Sigmoid colon (tissue), 7 donors: Measurements from ENCODE around the gene SLC25A33. TPM values are rescaled to one million over a fixed set of nuclear protein-coding genes. Genes with fewer than 3 reads are reported as not detected.
"Not testable (repeated sequence)": the region's sequence is repeated elsewhere in the genome, so short reads cannot be mapped to it uniquely, and the experiment has no call there.

ENCODE experiments used
- DNase-seq: peaks from one replicate; pipeline ENCODE4 v3.0.0-alpha.2; 2019
- H3K27ac ChIP-seq, 4 donors: fragments of 200-600 bp; sonication (generic); one replicate each; pipeline ENCODE4 v1.5.1; 2016 to 2019; ENCODE audit warnings: mild to moderate bottlenecking in 1 of 4
- H3K27me3 ChIP-seq, 3 donors: fragments of 200-600 bp; sonication (generic); one replicate each; pipeline ENCODE4 v1.5.1; 2019; ENCODE audit warnings: mild to moderate bottlenecking in 1 of 3
- H3K36me3 ChIP-seq, 4 donors: fragments of 200-600 bp; sonication (generic); one replicate each; pipeline ENCODE4 v1.5.1; 2016 to 2019
- H3K4me1 ChIP-seq, 4 donors: fragments of 200-600 bp; sonication (generic); one replicate each; pipeline ENCODE4 v1.5.1; 2017 to 2019
- H3K4me3 ChIP-seq, 4 donors: fragments of 200-600 bp; sonication (generic); one replicate each; pipeline ENCODE4 v1.5.1; 2017 to 2019; ENCODE audit warnings: mild to moderate bottlenecking in 2 of 4, moderate library complexity in 1 of 4
- H3K9me3 ChIP-seq, 4 donors: fragments of 200-600 bp in 3 of 4; sonication (generic) in 3 of 4; one replicate each; pipeline versions ENCODE4 v1.5.1 to v1.6.1; 2013 to 2019
- EP300 ChIP-seq, 4 donors: sonication (generic); formaldehyde crosslinking; IDR thresholded peaks; one replicate each; pipeline ENCODE4 v1.6.1; 2017; ENCODE audit warnings: antibody characterized with exemption in 4 of 4
- POLR2A ChIP-seq, 2 donors: fragments of 450-650 bp; IDR thresholded peaks; one replicate each; pipeline ENCODE4 v1.6.1; 2016; ENCODE audit warnings: antibody characterized with exemption in 2 of 2, mild to moderate bottlenecking in 2 of 2, moderate library complexity in 2 of 2
- POLR2AphosphoS5 ChIP-seq, 4 donors: sonication (generic); formaldehyde crosslinking; IDR thresholded peaks; one replicate each; pipeline ENCODE4 v1.6.1; 2017; ENCODE audit warnings: antibody characterized with exemption in 4 of 4
- WGBS, 2 donors: extraction: QIAGEN DNeasy Blood & Tissue Kit; methylation state at CpG; one replicate each; pipeline ENCODE4 v1.1.7; 2013; 5-methylcytosine and 5-hydroxymethylcytosine counted together
- intact Hi-C: fragments of 100-400 bp; cut with DNase I; formaldehyde crosslinking; loops from one replicate; pipeline ENCODE4 v1.15.1; 2023
- polyA plus RNA-seq, 3 donors: library from polyadenylated mRNA; stranded (reverse); fragments of 200-250 nt; gene quantifications; one replicate each; pipeline ENCODE4 v1.2.3, GENCODE V29; 2013
- total RNA-seq, 4 donors: library from RNA; depleted of rRNA; stranded (reverse); fragments of >200 nt; gene quantifications; one replicate each; pipeline ENCODE4 v1.1.0, GENCODE V29; 2016
- TF ChIP-seq, protein P1 (sequence below), 4 experiments: fragments of 450-650 bp in 3 of 4; fragments of 200-600 bp in 1 of 4; IDR thresholded peaks; one replicate each; pipeline ENCODE4 v1.5.1; 2016 to 2019; ENCODE audit warnings: antibody characterized with exemption in 4 of 4, mild to moderate bottlenecking in 3 of 4, moderate library complexity in 2 of 4
- donor health status: healthy with polysubstance abuse.
- donor health status: Bipolar disorder and iron deficiency.
- donor health status: healthy.

Gene SLC25A33
- total and polyA plus RNA-seq, 7 donors = 3.9 to 16.6 (median 6.7) TPM

DNA sequence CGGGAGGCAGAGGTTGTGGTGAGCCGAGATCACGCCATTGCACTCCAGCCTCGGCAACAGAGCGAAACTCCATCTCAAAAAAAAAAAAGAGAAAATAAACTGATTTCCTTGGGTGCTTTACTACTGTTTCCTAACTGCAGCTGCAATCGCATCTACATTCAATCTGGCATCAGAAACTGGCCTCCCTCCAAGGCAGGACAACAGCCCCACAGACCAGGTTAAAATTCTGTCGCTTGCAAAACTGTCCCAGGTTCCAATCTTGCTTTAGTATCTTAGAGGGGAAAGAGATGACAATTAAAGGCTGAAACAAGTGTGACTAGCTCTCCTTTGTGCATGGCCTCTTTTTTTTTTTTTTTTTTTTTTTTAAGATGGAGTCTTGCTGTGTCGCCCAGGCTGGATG, 32.4 kb upstream of the SLC25A33 start:
- Histone ChIP-seq H3K9me3 (no peaks in the 10 kb centered on the region), H3K36me3 (no peaks in the 10 kb centered on the region), H3K4me1 (no peaks in the 10 kb centered on the region), H3K4me3 (no peak overlapping the region), H3K27ac (no peak overlapping the region), H3K27me3 (no peaks in the 10 kb centered on the region)
- WGBS, 2 donors = 86 to 88% methylated on average over 8 of the region's 8 CpGs
- intact Hi-C loops = no loop called here
- DNase-seq = no peak
- no peak for TF ChIP-seq POLR2A (IDR thresholded peaks at IDR 0.05)
- no peak for TF ChIP-seq POLR2AphosphoS5 (IDR thresholded peaks at IDR 0.05)
- TF ChIP-seq, protein P1, sequence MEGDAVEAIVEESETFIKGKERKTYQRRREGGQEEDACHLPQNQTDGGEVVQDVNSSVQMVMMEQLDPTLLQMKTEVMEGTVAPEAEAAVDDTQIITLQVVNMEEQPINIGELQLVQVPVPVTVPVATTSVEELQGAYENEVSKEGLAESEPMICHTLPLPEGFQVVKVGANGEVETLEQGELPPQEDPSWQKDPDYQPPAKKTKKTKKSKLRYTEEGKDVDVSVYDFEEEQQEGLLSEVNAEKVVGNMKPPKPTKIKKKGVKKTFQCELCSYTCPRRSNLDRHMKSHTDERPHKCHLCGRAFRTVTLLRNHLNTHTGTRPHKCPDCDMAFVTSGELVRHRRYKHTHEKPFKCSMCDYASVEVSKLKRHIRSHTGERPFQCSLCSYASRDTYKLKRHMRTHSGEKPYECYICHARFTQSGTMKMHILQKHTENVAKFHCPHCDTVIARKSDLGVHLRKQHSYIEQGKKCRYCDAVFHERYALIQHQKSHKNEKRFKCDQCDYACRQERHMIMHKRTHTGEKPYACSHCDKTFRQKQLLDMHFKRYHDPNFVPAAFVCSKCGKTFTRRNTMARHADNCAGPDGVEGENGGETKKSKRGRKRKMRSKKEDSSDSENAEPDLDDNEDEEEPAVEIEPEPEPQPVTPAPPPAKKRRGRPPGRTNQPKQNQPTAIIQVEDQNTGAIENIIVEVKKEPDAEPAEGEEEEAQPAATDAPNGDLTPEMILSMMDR (IDR thresholded peaks at IDR 0.05) = no peak
- TF ChIP-seq EP300 (IDR thresholded peaks at IDR 0.05) = no peak

DNA sequence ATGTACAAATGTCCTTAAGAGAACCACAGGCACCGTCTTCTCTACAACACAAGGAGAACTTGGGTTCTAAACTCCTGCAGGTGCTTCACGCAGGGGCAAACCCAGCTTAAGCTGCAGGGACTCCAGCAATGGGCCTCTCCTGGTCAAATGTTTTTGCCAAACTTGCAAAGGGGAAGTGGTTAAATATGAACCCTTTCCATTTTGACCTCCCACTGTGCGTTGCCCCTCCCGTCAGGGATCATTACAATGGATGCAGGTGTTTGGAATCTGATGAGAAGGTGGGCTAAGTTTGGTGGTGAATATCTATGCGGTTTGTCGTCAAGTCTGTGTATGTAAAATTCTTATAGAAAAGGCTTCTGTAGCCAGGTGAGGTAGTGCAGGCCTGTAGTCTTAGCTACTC, 29.1 kb upstream of the SLC25A33 start:
- TF ChIP-seq EP300 (IDR thresholded peaks at IDR 0.05) (no peak), POLR2AphosphoS5 (IDR thresholded peaks at IDR 0.05) (no peak), POLR2A (IDR thresholded peaks at IDR 0.05) (no peak)
- TF ChIP-seq, protein P1 (IDR thresholded peaks at IDR 0.05) = no peak
- intact Hi-C loops = no loop called here
- Histone ChIP-seq H3K4me3 (no peak overlapping the region), H3K27ac (no peak overlapping the region), H3K9me3 (no peaks in the 10 kb centered on the region), H3K36me3 (no peaks in the 10 kb centered on the region), H3K4me1 (no peaks in the 10 kb centered on the region), H3K27me3 (no peaks in the 10 kb centered on the region)
- WGBS, 2 donors = 92 to 95% methylated on average over 6 of the region's 6 CpGs
- no peak for DNase-seq

DNA sequence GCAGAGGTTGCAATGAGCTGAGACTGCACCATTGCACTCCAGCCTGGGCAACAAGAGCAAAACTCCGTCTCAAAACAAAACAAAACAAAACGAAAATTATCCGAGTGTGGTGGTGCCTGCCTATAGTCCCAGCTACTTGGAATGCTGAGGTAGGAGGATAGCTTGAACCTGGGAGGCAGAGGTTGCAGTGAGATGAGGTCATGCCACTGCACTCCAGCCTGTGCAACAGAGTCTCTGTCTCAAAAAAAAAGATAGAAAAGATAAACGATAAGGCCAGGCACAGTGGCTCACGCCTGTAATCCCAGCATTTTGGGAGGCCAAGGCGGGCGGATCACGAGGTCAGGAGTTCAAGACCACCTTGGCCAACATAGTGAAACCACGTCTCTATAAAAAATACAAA, 23.7 kb upstream of the SLC25A33 start:
- H3K4me1 ChIP-seq, H3K36me3 ChIP-seq, H3K4me3 ChIP-seq, H3K27ac ChIP-seq, DNase-seq, intact Hi-C loops, H3K27me3 ChIP-seq, H3K9me3 ChIP-seq: not testable (repeated sequence)
- 86 to 89% methylated on average over 9 of the region's 9 CpGs for WGBS, 2 donors

DNA sequence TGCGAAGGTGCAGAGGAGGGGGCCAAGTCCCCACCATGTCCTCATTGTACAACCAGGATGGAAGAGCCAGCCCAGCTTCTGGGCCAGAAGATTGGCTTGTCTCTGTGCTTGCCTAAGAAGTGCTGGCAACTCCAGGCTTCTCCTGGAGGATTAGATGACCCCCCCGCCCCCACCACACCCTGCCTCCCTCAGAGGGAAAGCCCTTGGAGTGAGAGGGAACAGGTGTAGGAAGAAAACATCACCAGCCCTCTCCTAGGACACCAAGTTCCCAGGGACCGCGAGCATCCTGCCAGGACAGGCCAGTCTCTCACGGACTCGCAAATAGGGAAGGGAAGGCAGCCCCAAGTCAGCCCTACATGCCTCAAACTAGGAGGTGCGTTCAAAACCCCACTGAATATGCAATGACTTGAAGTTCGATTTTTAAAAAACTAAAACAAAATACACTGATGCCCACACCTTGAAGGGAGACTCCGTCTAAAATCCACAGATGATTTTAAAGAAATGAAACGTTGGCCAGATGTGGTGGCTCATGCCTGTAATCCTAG, 20.7 kb upstream of the SLC25A33 start:
- intact Hi-C loops = no loop called here

DNA sequence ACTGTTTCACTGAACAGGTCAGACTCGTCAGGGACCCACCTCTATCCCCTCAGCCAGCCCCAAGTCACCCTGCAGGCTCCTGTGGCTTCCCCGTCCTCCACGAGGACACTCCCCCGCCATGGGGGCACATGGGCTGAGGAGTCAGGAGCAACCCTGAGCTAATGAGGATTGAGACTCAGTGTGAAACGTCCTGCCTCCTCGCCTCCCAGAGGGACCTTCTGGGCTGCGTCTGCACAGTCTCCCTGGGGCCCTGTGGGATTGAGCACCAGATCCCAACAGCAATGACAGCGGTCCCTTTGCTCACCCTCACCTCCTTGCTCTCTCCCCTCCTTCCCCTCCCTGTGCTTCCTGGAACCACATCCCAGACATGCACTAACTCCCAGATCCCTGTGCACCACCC, 18.9 kb upstream of the SLC25A33 start:
- DNase-seq = no peak
- no peaks in the 10 kb centered on the region for H3K36me3 ChIP-seq
- TF ChIP-seq EP300 (IDR thresholded peaks at IDR 0.05) (no peak), POLR2AphosphoS5 (IDR thresholded peaks at IDR 0.05) (no peak), POLR2A (IDR thresholded peaks at IDR 0.05) (no peak)
- TF ChIP-seq, protein P1 (IDR thresholded peaks at IDR 0.05) = no peak
- no peak overlapping the region for H3K27ac ChIP-seq
- no peaks in the 10 kb centered on the region for H3K27me3 ChIP-seq
- no peak overlapping the region for H3K4me3 ChIP-seq
- WGBS, 2 donors = 67 to 87% methylated on average over 8 of the region's 8 CpGs
- intact Hi-C loops = no loop called here
- no peaks in the 10 kb centered on the region for H3K9me3 ChIP-seq
- H3K4me1 ChIP-seq = no peaks in the 10 kb centered on the region

More for the DNA sequence above, 20.7 kb upstream of the SLC25A33 start:
- Histone ChIP-seq H3K27ac (no peak overlapping the region), H3K36me3 (no peaks in the 10 kb centered on the region), H3K9me3 (no peaks in the 10 kb centered on the region), H3K4me1 (no peaks in the 10 kb centered on the region), H3K27me3 (no peaks in the 10 kb centered on the region), H3K4me3 (no peak overlapping the region)
- no peak for TF ChIP-seq POLR2A (IDR thresholded peaks at IDR 0.05)
- TF ChIP-seq POLR2AphosphoS5 (IDR thresholded peaks at IDR 0.05) = no peak
- no peak for TF ChIP-seq EP300 (IDR thresholded peaks at IDR 0.05)
- TF ChIP-seq, protein P1 (IDR thresholded peaks at IDR 0.05) = no peak
- 86 to 89% methylated on average over 10 of the region's 10 CpGs for WGBS, 2 donors
- DNase-seq = no peak
